Chondrocyte (in vitro differentiated cells): ENCODE measurements around the gene ZNF511. TPM values are rescaled to one million over a fixed set of nuclear protein-coding genes. Genes with fewer than 3 reads are reported as not detected.
A peak's percentile ranks its signal among the peaks of the same experiment; 100 is the strongest.

Experiments
- DNase-seq: peaks from one replicate; pipeline ENCODE4 v3.0.0; 2021; ENCODE audit warnings: mixed read lengths, low spot score
- H3K27ac Mint-ChIP-seq: one replicate; pipeline ENCODE4 v1.8.0; 2021; ENCODE audit warnings: mild to moderate bottlenecking, moderate library complexity, mixed read lengths; ENCODE audit not compliant: unreplicated experiment
- H3K27me3 Mint-ChIP-seq: 2 replicates; pipeline ENCODE4 v1.8.0; 2021; ENCODE audit warnings: low read depth, mixed read lengths
- H3K36me3 Mint-ChIP-seq: 2 replicates; pipeline ENCODE4 v1.8.0; 2021; ENCODE audit warnings: low read depth, mixed read lengths
- H3K4me1 Mint-ChIP-seq: 2 replicates; pipeline ENCODE4 v1.8.0; 2021; ENCODE audit warnings: low read depth, mild to moderate bottlenecking, mixed read lengths
- H3K4me3 Mint-ChIP-seq: one replicate; pipeline ENCODE4 v1.8.0; 2021; ENCODE audit warnings: mild to moderate bottlenecking, moderate library complexity, mixed read lengths; ENCODE audit not compliant: unreplicated experiment
- H3K9me3 Mint-ChIP-seq: 2 replicates; pipeline ENCODE4 v1.8.0; 2021; ENCODE audit warnings: low read depth, mixed read lengths
- CTCF ChIP-seq: fragments of 200-600 bp; sonication (generic); IDR thresholded peaks from 2 replicates; pipeline ENCODE4 v1.5.0; 2021; ENCODE audit warnings: antibody characterized with exemption, mild to moderate bottlenecking, moderate library complexity
- total RNA-seq: library from RNA; stranded (reverse); gene quantifications from 3 replicates; pipeline ENCODE4 v1.2.1, GENCODE V29; 2021

The ZNF511 gene
- total RNA-seq, 1 donor from 2014 or later, result 25.6 TPM

GRCh38 chr10:133328358-133329343, 19.9 kb downstream of the ZNF511 start:
- peak; percentile 82 for DNase-seq
- Mint-ChIP-seq H3K9me3 (no peaks in the 10 kb centered on the region), H3K4me1 (peaks cover 43% of the 10 kb centered on the region), H3K27me3 (peaks cover 16% of the 10 kb centered on the region), H3K36me3 (no peaks in the 10 kb centered on the region), H3K27ac (peak overlapping the region; percentile 94), H3K4me3 (no peak overlapping the region)
- no peak for TF ChIP-seq CTCF

DNA sequence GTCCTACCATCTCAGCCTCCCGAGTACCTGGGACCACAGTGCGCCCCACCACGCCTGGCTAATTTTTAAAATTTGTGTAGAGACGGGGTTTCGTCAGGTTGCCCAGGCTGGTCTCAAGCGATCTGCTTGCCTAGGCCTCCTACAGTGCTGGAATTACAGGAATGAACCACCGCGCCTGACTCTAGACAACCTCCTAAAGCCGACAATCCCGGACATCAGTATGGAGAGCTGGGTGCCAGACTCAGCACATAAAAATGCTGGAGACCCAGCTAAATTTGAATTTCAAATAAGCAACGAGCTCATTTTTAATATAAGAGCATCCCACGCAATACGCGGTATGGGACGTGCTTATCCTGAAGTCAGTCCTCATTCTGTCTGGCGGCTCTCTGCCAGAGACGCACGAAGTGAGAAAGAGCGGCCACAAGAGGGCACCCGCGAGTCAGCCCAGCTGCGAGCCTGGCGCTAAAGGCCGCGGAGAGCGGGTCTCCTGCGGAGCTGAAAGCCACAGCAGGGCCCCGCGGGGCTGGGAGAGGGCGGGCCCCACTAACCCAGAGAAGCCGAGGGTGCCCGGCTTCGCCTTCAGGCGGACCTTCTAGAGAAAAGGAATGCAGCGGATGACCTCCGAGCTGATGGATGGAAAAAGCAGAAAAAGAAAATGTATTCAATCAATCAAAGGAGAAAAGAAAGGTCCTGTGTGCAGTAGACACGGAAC, 20.9 kb downstream of the ZNF511 start:
- Mint-ChIP-seq H3K27ac (peak overlapping the region; percentile 94), H3K9me3 (no peaks in the 10 kb centered on the region), H3K4me3 (peak overlapping the region; percentile 55), H3K4me1 (peaks cover 43% of the 10 kb centered on the region), H3K36me3 (no peaks in the 10 kb centered on the region), H3K27me3 (peaks cover 19% of the 10 kb centered on the region)
- peak; percentile 99 for TF ChIP-seq CTCF
- DNase-seq, result peak; percentile 95

DNA sequence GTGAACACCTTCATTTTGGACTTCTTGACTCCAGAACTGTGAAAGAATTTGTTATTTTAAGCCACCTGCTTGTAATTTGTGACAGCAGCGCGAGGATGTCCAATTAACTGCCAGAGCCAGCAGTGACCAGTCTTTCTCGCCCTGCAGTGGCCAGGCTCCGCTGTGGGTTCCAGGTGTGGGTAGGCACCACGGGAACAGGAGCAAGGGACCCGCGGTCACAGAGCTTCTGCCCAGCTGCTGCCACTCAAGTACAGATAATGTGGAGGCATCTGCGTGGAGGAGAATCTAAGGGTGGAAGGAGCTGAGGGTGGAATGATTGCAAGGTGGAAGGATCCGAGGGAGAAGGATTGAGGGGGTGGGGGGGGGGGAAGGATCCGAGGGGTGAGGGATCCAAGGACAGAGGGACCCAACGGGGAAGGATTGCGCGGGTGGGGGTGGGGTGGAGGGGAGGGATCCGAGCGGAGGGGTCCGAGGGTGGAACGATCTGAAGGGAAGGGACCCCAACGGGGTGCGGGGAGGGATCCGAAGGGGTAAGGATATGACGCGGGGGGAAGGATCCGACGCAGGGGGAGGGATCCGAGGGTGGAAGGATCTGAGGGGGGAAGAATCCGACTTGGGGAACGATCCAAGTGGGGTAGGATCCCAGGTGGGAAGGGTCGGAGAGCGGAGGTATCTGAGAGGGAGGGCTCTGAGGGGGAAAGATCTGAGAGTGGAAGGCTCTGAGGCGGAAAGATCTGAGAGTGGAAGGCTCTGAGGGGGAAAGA, 24.4 kb downstream of the ZNF511 start:
- Mint-ChIP-seq H3K36me3 (no peaks in the 10 kb centered on the region), H3K27me3 (peaks cover 22% of the 10 kb centered on the region), H3K27ac (no peak overlapping the region), H3K4me1 (peaks cover 23% of the 10 kb centered on the region), H3K9me3 (no peaks in the 10 kb centered on the region), H3K4me3 (no peak overlapping the region)
- DNase-seq, result peak; percentile 77
- no peak for TF ChIP-seq CTCF

DNA sequence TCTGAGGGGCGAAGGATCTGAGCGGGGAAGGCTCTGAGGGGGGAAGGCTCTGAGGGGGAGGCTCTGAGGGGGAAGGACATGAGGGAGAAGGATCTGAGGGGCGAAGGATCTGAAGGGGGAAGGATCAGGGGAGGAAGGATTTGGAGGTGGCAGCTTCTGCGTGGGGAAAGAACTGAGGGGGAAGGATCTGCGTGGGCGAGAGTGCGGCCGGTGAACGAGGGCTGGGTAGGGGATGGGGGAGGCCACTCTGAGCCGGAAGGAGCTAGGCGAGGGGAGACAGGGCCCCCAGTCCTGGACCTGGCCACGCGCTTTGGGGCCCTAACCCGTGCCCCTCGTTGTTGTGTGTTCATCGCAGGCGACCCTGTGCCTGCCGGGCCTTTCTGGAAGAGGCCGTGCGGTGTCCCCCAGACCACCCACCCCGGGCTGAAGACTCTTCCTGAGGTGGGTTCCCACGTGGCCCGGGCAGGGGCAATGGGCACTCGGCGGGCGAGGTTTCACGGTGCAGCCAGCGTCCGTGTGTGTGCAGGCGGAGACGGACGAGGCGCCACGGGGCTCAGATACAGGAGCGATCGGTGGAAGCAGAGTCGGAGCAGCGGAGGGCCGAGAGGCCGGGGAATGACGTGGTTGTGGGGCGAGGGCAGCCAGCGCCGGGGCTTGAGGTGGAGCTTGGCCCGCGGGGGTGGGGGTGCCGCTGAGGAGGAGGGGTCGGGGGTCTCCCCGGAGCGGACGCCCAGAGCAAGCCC, 26.0 kb downstream of the ZNF511 start:
- Mint-ChIP-seq H3K9me3 (no peaks in the 10 kb centered on the region), H3K36me3 (no peaks in the 10 kb centered on the region), H3K27ac (no peak overlapping the region), H3K27me3 (peaks cover 22% of the 10 kb centered on the region), H3K4me1 (peaks cover 7% of the 10 kb centered on the region), H3K4me3 (peak overlapping the region; percentile 70)
- peak; percentile 94 for DNase-seq
- TF ChIP-seq CTCF, result no peak
